GM19043 (cell line): ENCODE results near the gene THSD7A.

Experiments
- ATAC-seq: cut with Tn5 transposase; IDR thresholded peaks from one replicate; pipeline ENCODE4 v1.9.1; 2021; ENCODE audit warnings: low read depth; ENCODE audit not compliant: unreplicated experiment

THSD7A gene

GRCh38 chr7:11818281-11818680 is 13.7 kb downstream of the THSD7A start:
- ATAC-seq: no peak

GRCh38 chr7:11817111-11817740 is 14.8 kb downstream of the THSD7A start:
- ATAC-seq: no peak

GRCh38 chr7:11811709-11812108 is 20.3 kb downstream of the THSD7A start:
- no peak for ATAC-seq

DNA sequence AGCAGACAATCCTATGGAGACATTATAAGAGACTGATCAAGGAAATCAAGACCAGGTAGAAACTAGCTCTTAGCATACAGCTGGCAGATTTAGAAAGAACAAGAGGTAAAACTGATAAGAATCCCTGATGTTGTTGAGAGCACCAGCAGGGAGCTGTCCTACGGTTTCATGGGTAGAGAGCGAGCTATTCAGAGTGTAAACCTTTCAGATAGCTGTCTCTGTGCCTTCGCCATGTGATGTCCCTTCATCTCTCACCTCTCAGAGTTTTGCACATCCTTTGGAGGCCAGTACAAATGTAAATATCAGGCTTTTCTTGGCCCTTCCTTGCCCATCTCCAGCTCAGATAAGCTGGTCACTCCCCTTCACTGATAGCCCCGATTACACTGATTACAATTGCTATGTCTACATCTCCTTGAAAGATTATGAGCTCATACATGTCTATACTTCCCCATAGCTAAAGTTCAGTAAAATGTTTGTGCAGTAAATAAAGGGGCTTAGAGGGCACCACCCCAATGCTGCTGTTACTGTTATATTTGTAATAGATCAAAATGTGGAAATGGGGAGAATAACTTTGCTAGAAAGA is 21.9 kb downstream of the THSD7A start:
- ATAC-seq: no peak

DNA sequence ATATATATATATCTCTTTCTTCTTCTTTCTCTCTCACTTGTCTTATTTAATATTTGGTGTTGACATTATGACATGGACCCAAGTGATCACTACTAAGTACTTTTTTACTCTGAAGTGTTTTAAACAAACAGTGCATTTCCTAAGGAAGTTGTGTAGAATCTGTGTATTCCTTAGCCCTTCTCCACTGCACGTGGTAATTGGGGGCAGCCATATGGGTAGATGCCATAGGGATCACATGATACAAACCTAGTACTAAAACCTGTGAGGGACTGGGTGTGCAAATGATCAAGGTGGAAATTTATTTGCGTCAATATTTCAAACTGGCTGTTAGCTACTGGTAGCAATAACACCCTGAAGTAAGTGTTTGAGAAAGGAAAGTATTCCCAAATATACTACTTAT is 25.0 kb downstream of the THSD7A start:
- no peak for ATAC-seq

DNA sequence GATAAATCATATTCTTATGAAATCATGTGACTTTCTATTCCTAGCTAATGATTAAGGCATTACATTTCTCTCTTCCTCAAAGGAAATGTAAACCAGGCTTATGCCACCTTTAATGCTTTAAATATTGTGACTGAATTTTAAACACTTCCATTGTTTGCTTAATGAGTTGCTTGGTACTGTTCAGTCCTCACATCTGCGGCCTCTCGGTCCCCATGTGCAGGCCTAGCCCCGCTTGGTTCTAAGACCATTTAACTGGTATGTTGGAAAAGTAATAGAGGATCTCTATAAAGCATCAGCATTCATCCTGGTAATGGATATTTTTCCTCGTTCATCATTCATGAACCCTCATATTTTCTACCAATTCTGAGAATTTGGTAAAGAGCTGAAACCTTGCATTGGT is 27.4 kb downstream of the THSD7A start:
- no peak for ATAC-seq

DNA sequence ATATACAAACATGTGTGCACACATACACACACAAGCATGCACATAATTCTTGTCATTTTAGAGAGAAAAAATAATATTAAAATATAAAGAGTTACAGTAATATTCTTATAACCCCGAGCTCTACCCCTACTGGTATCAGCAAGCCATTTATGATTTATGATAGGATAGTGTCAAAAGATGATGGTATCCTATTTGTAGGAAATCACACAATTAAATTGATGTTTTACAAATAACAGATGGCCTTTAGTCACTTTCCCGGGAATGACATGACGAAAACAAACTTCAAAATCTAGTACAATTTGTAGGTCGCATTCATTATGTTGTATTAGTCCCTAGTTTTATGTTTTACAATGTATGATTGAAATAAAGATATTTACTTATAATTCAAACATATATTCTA is 36.8 kb downstream of the THSD7A start:
- ATAC-seq: no peak

- ATAC-seq: no peak
Measured at GRCh38 chr7:11792166-11792565, 39.8 kb downstream of the THSD7A start.

DNA sequence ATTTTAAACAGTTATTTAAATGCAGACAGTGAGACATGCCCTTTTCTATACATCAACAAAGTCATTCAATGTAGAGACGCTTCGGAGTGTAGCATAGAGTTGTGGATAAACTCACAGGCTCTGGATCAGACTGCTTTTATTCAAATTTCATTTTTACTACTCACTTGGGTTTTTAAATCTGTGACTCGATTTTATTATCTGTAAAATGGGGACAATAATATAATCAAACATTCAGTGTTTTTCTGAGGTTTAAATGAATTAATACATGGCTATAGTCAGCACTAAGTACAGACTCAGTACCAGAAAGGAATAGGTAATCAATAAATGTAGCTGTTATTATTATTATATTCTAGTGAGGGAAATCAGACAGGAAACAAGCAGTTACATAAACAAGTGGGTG is 43.4 kb downstream of the THSD7A start:
- no peak for ATAC-seq

DNA sequence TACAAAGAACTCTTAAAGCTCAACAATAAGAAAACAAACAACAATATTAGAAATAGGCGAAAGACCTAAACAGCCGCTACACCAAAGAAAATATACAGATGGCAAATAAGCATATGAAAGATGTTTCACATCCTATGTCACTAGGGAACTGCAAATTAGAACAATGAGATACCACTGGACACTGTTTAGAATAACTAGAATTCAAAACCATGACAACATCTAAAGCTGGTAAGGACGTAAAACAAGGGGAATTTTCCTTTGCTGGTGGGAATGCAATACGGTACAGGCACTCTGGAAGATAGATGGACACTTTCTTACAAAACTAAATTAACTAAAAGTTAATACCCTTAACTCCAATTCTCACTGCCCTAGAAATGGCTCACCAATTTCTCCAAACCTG is 44.5 kb downstream of the THSD7A start:
- ATAC-seq: no peak

- no peak for ATAC-seq
Measured at GRCh38 chr7:11786186-11786585, 45.8 kb downstream of the THSD7A start.

DNA sequence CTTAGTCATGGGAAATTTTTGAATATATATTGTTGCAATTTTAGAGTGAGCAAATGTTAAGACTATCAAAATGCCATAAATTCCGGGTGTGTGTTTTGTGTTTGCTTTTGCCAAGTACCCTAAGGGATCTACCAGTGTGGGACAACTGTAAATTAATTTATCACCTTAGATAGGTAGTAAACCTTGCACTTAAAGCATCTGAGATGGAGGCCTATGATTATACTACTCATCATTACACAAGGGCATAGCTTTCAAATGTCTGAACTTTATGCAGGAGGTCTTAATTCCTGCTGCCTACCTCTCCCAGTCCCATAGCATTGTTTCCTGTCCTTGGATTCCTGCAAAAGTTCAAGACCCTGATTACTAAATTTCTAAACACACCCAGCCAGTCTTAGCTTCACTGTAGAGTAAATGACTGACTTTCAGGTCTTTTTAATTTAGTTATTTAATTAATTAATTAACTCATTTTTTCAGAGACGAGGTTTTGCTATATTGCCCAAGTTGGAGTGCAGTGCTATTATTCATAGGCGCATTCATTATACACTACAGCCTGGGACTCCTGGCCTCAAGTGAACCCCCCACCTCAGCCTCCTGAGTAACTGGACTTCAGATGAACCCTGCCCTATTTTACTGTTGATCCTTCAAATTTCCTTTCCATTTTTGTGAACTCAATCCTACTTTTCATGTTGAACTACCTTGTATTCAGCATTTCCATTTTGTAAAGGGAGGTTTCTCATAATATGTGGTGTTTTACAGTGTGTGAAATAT is 47.0 kb downstream of the THSD7A start:
- no peak for ATAC-seq

DNA sequence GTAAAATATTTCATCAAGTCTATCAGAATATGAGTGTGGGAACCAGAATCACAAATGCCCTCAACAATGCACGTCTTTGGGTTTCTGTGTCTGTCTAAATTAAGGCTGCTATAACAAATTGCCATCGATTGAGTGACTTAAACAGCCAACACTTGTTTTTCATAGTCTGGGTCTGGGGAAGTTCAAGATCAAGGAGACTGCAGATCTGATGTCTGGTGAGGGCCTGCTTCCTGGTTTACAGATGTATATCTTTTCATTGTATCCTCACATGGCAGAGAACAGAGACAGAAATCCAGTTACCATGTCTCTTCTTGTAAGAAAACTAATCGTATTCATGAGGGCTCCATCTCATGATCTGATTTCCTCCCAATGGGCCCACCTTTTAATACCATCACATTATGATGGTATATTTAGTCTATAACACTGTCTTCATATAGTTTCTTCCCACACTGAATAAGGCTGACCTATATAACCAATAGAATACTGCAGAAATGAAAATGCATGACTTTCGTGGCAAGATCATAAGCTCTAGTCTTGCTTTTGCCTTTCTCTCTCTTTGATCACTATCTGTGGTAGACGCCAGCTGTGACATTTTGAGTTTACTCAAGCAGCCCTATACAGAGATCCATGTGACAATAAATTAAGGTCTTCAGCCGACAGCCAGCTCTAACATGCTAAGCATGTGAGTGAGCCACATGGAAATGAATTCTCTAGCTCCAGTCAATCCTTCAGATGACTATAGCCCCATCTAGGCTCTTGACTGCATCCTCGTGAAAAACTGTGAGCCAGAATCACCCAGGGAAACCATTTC is 51.9 kb downstream of the THSD7A start:
- no peak for ATAC-seq

DNA sequence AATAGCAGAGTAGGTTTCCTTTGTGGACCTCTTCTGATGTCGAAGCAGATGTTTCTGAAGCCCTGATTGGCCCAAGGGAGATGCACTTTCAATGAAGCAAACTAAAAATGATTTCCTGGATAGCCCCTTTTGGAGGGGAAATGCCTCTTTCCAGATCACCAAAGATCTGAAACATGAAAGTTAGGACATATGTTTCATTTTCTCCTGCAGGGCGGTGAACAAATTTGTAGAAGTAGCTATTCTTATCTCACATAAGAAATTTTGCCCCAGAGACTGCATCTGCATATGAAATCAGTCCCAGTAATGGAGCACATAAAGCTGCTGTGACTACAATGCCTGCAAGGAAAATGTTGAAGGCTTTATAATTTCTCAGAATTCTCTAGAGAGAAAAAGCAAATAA is 56.0 kb downstream of the THSD7A start:
- no peak for ATAC-seq

DNA sequence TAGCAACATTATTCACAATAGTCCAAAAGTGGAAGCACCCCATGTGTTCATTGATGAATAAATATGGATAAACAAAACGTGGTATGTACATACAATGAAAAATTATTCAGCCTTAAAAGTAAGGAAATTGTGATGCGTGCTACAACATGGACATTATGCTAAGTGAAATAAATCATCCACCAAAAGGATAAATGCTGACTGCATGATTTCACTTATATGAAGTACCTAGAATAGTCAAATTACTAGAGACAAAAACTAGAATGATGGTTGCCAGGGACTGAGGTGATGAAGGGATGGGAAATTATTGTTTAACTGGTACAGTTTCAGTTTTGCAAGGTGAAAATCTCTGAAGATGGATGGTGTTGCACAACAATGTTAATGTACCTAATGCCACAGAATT is 56.6 kb downstream of the THSD7A start:
- no peak for ATAC-seq

GRCh38 chr7:11768263-11768662 is 63.7 kb downstream of the THSD7A start:
- ATAC-seq: no peak

DNA sequence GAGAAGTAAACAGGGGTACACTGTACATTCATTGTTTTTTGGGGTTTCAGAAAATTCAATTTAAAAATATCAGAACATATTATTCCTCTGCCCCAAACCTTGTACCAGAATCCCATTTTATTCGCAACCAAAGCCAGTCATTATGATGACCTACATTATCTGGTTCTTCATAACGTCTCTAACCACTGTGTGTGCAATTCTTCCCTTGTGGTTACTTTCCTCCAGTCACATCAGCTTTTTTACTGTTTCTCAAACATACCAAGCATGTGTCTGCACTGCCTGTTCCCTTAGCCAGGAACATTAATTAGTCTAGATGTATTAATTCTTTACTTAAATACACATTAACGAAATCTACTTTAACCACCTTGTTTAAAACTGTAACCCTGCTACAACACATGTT is 64.8 kb downstream of the THSD7A start:
- ATAC-seq: no peak

GRCh38 chr7:11760372-11760771 is 71.6 kb downstream of the THSD7A start:
- no peak for ATAC-seq

- no peak for ATAC-seq
Measured at GRCh38 chr7:11758627-11759111, 73.3 kb downstream of the THSD7A start.

GRCh38 chr7:11757153-11757552 is 74.8 kb downstream of the THSD7A start:
- no peak for ATAC-seq

- no peak for ATAC-seq
Measured at GRCh38 chr7:11754933-11755332, 77.1 kb downstream of the THSD7A start.
